Measurements from ENCODE around the gene MOXD1. TPM values are rescaled to one million over a fixed set of nuclear protein-coding genes. Genes with fewer than 3 reads are reported as not detected.
A peak's percentile ranks its signal among the peaks of the same experiment; 100 is the strongest.

The MOXD1 gene
- total and polyA plus RNA-seq, 2 of the 8 experiments (the other 6 are each of a cell fraction or from before 2014, with no cell fraction given), result 1.6 to 3.5 TPM

GRCh38 chr6:132405143-132405915, 4.1 kb upstream of the MOXD1 start:
- TF ChIP-seq TBP (IDR thresholded peaks at IDR 0.05; ENCODE audit: low read depth, low read length) (no peak), ASH2L (IDR thresholded peaks at IDR 0.05; ENCODE audit: low read length) (no peak), BCL11A (IDR thresholded peaks at IDR 0.05; ENCODE audit: low read depth in 2 of 2, low read length in 2 of 2) (no peak), RNF2 (IDR thresholded peaks at IDR 0.05; ENCODE audit: borderline replicate concordance, low read depth, low read length, missing control alignments, poor library complexity, severe bottlenecking) (no peak)
- H2BK20ac ChIP-seq (ENCODE audit: low read length), result no peak overlapping the region
- H3K4me3 ChIP-seq (ENCODE audit: extremely low read depth in 1 of 4, insufficient read depth in 2 of 4, low read depth in 3 of 4, low read length in 4 of 4), result no peak overlapping the region
- no peak overlapping the region for H3K9ac ChIP-seq (replicated peaks in 1 of 4; ENCODE audit: extremely low read depth in 1 of 4, low read depth in 3 of 4, low read length in 3 of 4)
- no peaks in the 10 kb centered on the region for H4K20me1 ChIP-seq (replicated peaks in 1 of 2; ENCODE audit: control insufficient read depth in 1 of 2, insufficient read depth in 2 of 2, low read length in 2 of 2)
- H4K8ac ChIP-seq (ENCODE audit: extremely low read depth, insufficient read depth, low read length), result no peak overlapping the region
- FAIRE-seq, result no peak
- no peaks in the 10 kb centered on the region for H3K79me2 ChIP-seq (ENCODE audit: control insufficient read depth in 1 of 2, insufficient read depth in 2 of 2, low read length in 2 of 2)
- H3K56ac ChIP-seq (replicated peaks; ENCODE audit: insufficient read length, low read depth, low read length), result no peak overlapping the region
- H3K79me1 ChIP-seq (ENCODE audit: low read depth, low read length), result no peaks in the 10 kb centered on the region
- H2AFZ ChIP-seq (ENCODE audit: low read length), result no peak overlapping the region
- CTCF ChIA-PET (ENCODE audit: partially characterized antibody), result interaction anchor here (1.1 to 3.1 kb wide), 2 partner anchors 13 to 107 kb away, joined by 3 to 16 read pairs; no protein-coding TSS in a partner anchor
- H4K91ac ChIP-seq (replicated peaks; ENCODE audit: insufficient read length, low read length), result no peak overlapping the region
- no peak for DNase-seq (ENCODE audit: low read depth in 1 of 2, low spot score in 2 of 2)
- no peaks in the 10 kb centered on the region; a peak in 2 of 7 replicates for H3K4me1 ChIP-seq (replicated peaks in 1 of 4; ENCODE audit: control insufficient read depth in 3 of 4, insufficient read depth in 4 of 4, low read length in 3 of 4)
- no peak overlapping the region for H4K5ac ChIP-seq (ENCODE audit: insufficient read length, low read depth, low read length)
- no peaks in the 10 kb centered on the region for H3K36me3 ChIP-seq (ENCODE audit: control insufficient read depth in 2 of 4, insufficient read depth in 4 of 4, low read length in 3 of 4)
- POLR2A ChIA-PET (ENCODE audit: partially characterized antibody), result interaction anchor here (0.6 kb wide), 1 partner anchor 409 kb away, joined by 3 read pairs; no protein-coding TSS in a partner anchor
- H2AK5ac ChIP-seq (ENCODE audit: low read depth, low read length), result no peak overlapping the region
- no peak overlapping the region for H3K18ac ChIP-seq (ENCODE audit: extremely low read depth, low read length)
- no peak overlapping the region for H3K4ac ChIP-seq (replicated peaks; ENCODE audit: insufficient read length, low read depth, low read length)
- no peak overlapping the region for H2BK5ac ChIP-seq (ENCODE audit: low read depth, low read length)
- 0 out of 4 replicates have a peak overlapping the region, but pooled peaks of 1 of the 2 experiments have one; percentile 6 for H3K4me2 ChIP-seq (ENCODE audit: insufficient read depth in 1 of 2, low read depth in 2 of 2, low read length in 2 of 2)
- 96% methylated on average over 2 of the region's 2 CpGs; no CpG with 5 or more reads in 1 of the 2 experiments for WGBS, 2 experiments (ENCODE audit: extremely low coverage in 1 of 2, insufficient coverage in 1 of 2, insufficient read length in 1 of 2, insufficient replicate concordance in 2 of 2, low coverage in 1 of 2, low lambda C conversion rate in 2 of 2, missing lambda C conversion rate in 1 of 2)
- no peak overlapping the region for H3K23ac ChIP-seq (ENCODE audit: insufficient read length)
- H2BK12ac ChIP-seq (ENCODE audit: low read depth, low read length), result no peak overlapping the region
- H3K27me3 ChIP-seq (replicated peaks in 1 of 4; ENCODE audit: control insufficient read depth in 3 of 4, extremely low read depth in 1 of 4, insufficient read depth in 3 of 4, low read length in 3 of 4), result peaks cover 4 to 31% (median 24%) of the 10 kb centered on the region in 4 experiments
- H3K23me2 ChIP-seq (ENCODE audit: low read depth, low read length), result peaks cover 14% of the 10 kb centered on the region
- H3K14ac ChIP-seq (ENCODE audit: insufficient read length), result no peak overlapping the region
- no peak overlapping the region for H2BK15ac ChIP-seq (ENCODE audit: low read length)
- H3K9me3 ChIP-seq (ENCODE audit: insufficient read depth in 2 of 2, low read depth in 1 of 2, low read length in 1 of 2), result no peaks in the 10 kb centered on the region; a peak in 1 of 4 replicates
- H3K27ac ChIP-seq (ENCODE audit: low read depth, low read length), result no peak overlapping the region
- H2BK120ac ChIP-seq (replicated peaks; ENCODE audit: low read depth, low read length), result no peak overlapping the region
